GM23248 (cell line): ENCODE data around the gene NDC1.

Experiments
- EZH2 ChIP-seq: fragments of 200-600 bp; sonication (generic); IDR thresholded peaks from 2 replicates; pipeline ENCODE4 v1.6.1; 2018; ENCODE audit warnings: antibody characterized with exemption, mild to moderate bottlenecking; ENCODE audit not compliant: insufficient read depth, poor library complexity, severe bottlenecking
- EZH2phosphoT487 ChIP-seq: fragments of 200-600 bp; sonication (generic); IDR thresholded peaks from 2 replicates; pipeline ENCODE4 v1.6.1; 2018; ENCODE audit warnings: antibody characterized with exemption, moderate library complexity, mild to moderate bottlenecking, low read depth; ENCODE audit not compliant: insufficient read depth

DNA sequence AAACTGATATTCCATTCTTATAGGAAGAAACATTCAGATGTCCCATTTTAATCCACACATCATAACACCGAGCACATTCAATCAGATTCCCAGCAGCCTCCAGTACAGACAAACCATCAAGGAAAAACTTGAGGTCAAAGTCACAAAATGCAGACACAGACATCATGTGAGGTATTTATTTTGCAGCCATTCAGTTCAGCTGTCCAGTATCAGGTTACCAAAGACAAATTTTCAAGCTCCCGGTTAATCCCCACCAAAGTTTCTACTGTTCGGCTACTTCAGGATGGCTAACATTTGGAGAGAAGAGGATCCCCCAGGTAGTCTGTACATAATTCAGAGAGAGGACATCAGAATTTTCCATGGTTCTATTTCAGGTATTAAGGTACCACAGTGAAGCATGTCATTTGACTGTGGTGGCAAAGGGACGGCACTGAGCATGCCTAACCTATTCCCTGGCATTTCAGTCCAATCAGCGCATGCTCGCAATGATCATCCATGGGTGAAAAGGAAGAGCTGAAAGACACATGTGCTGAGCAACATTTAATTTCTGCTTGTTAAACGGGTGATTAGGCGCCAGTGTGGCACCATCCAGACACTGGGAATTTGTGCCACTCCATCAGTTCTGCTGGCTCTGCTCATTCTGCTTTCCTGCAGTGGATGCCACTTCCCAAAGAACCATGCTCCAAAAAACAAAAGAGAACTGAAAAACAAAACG, 13.6 kb upstream of the NDC1 start:
- TF ChIP-seq EZH2 (no peak), EZH2phosphoT487 (no peak)
